Epithelial cell of proximal tubule (primary cell): ENCODE measurements around the gene MMP15. TPM values are rescaled to one million over a fixed set of nuclear protein-coding genes. Genes with fewer than 3 reads are reported as not detected.

Source experiments
- DNase-seq: peaks from one replicate; pipeline ENCODE4 v3.0.0-alpha.2; 2011; ENCODE audit warnings: low read depth
- H3K4me3 ChIP-seq: 2 replicates; pipeline ENCODE4 v1.5.1; 2011; ENCODE audit warnings: low read depth, mild to moderate bottlenecking, low read length
- CTCF ChIP-seq: conservative IDR thresholded peaks from 2 replicates; pipeline ENCODE4 v1.5.1; 2012; ENCODE audit warnings: low read depth, mild to moderate bottlenecking, low read length
- total RNA-seq: library from RNA; depleted of rRNA; stranded (reverse); fragments of >200 nt; gene quantifications from 2 replicates; pipeline ENCODE4 v1.2.3, GENCODE V29; 2015

MMP15 gene
- total RNA-seq, 1 donor from 2014 or later = 36.0 TPM

- DNase-seq = no peak
- TF ChIP-seq CTCF = no peak
Measured at GRCh38 chr16:58009856-58010416, 15.6 kb upstream of the MMP15 start.

GRCh38 chr16:58010886-58011285 is 14.7 kb upstream of the MMP15 start:
- no peak overlapping the region for H3K4me3 ChIP-seq
- TF ChIP-seq CTCF = no peak
- DNase-seq = no peak

More at GRCh38 chr16:58009856-58010416, 15.6 kb upstream of the MMP15 start:
- no peak overlapping the region for H3K4me3 ChIP-seq

DNA sequence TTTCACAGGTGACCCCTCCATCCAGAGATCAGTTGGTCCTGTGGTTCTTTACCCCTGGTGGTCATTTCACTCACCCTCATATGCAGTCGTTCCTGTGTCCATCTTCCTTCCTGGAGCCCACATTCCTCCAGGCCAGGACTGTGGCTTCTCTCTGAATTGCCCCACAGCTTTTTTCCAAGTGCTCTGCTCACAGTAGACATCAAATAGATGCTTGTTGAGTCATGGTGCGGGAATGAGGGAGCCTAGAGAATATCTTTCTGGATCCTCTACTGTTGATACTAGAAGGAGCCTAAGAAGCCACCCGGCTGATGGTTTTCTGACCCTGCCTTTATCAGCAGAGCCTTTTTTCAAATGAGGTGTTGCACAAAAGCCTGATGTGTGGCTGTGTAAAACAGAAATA is 13.9 kb upstream of the MMP15 start:
- DNase-seq = no peak
- no peak overlapping the region for H3K4me3 ChIP-seq
- TF ChIP-seq CTCF = no peak

DNA sequence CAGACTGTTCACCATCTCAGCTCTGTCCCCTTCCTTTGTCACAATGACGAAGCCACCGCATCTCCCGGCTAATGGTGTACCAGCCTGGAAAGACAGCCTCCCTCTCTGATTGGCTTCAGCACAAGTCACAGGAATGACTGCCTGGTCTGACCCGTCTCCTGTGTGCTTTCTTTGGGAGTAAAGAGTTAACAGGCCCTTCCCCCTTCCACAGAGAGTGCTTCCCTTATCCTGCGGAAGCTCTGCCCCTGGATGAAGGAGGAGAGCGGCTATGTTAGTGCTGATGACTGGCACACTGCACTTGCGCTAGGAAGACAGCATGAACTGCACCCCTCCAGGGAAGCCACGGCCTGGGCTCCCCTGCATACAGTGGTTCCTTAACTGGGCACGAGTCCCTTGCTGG is 13.1 kb upstream of the MMP15 start:
- TF ChIP-seq CTCF = no peak
- H3K4me3 ChIP-seq = no peak overlapping the region
- no peak for DNase-seq

DNA sequence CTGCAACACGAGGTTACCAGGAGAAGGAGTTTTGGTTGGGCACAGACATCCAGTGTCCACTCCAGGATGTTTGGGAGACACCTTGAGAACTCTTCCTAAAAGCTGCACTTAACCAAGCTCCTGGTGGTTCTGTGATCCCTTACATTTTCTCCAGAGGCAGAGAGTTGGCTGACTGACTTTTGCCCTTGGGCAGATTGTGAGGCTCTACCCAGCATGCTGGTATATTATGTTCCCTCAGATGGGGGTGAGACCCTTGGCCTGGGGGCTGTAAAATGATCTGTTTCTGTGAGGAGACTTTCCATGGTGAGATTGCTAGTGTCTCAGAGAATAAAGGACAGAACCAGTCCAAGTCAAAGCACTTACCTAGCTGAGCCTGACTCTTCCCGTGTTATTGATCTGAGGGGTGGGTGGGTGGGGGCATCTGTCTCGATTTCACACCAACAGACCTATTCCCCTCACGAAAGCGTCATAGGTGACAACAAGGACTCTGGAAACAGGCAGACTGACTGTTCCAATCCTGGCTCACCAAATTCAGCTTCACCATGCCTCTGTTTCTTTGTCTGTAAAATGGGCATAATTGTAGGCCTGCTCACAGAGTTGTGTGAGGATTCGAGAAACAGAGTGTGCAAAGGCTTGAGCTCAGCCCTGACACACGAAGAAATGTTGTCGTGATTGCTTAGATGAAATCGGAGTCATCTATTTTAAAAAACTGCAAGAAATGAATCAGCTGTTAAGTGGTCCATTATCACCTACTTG is 12.2 kb upstream of the MMP15 start:
- no peak overlapping the region for H3K4me3 ChIP-seq
- TF ChIP-seq CTCF = no peak
- DNase-seq = no peak

DNA sequence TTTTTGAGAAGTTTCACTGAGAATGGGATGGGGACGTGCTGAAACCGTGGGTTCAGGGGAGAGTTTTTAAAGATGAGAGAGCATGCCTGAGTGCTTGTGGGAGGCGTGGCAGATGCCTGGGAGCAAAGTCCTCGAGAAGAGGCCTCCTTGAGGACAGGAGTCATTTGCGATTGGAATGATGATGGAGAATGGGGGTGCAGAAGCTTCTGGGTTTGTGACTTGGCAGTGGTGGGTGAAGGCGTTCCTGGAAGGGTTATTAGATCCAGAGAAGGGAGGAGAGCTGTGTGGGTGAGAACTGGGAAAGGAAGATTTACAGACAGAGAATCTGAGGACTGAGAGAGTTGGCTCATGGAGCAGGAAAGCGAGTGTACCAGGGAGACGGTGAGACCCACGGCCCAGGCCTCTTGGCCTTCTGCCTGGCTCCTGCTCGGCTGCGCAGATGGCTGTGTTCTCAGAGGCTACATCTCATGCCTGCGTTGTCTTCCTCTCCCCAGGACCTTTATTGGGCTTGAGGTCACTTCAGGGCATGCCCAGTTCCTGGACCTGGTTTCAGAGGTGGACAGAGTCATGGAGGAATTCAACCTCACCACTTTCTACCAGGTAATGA is 8.6 kb upstream of the MMP15 start:
- TF ChIP-seq CTCF = no peak
- no peak for DNase-seq
- H3K4me3 ChIP-seq = no peak overlapping the region
